GM19328 (cell line): ENCODE data around the gene PPIL1.
"Not testable (repeated sequence)": the region's sequence is repeated elsewhere in the genome, so short reads cannot be mapped to it uniquely, and the experiment has no call there.

Source experiments
- ATAC-seq: cut with Tn5 transposase; IDR thresholded peaks from one replicate; pipeline ENCODE4 v1.9.1; 2021; ENCODE audit warnings: mild to moderate bottlenecking, moderate library complexity; ENCODE audit not compliant: unreplicated experiment

The PPIL1 gene

DNA sequence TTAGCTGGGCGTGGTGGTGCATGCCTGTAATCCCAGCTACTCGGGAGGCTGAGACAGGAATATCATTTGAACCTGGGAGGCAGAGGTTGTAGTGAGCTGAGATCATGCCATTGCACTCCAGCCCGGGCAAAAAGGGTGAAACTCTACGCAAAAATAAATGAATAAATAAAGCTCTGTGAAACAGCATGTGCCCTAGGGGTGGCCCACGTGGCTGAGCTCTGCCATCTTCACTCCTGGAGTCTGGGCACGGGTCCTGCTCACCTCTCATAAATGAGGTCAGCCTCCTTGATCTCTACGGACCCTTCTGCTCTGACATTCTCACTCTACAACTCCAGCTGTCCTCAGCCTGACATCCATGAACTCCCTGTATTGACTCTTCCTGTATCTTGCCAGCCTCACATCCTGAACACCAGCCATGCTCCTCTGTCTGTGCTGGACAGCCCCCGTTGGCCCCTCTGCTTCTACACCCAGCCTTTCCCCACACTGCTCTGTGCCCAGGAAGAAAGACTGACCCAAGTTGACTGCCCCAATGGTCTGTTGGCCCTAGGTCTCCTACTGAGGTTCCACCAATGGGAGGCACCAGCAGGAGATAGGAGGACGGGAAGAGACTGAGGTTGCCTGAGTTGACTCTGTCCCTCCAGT, 57.3 kb downstream of the PPIL1 start:
- ATAC-seq, result no peak

DNA sequence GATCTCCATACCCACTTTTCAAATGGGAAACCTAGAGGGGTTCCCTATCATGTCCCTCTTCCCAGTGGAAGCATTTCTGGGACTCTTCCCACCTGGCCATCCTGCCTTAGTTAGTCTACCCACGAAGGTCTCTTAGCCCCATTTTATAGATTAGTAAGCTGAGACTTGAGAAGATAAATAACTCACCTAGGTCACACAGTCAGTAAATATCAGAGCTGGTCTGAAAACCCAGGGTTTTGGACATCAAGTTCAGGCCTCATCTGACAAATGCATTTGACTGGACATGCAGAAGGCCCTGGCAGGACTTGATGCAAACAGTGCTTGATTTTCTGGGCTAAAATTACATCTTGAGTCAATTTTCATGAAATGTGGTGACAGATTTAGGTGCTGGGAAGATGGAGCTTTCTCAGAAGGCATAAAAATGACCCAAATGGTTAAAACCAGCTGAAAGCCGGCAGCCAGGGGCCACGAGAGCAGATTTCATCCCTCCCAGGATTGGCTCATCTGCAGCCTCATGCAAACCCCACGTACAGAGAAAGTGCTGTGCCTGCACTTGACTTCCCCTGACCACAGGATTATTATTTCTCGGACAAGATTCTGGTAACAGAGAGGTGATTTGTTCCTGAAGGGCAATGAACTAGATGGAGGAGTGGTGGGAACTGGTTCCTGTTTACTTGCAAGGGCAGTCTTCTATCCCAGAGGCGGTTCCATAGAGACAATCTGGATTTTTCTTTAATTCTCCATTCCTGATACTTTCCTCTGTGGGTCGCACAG, 58.5 kb downstream of the PPIL1 start:
- no peak for ATAC-seq

DNA sequence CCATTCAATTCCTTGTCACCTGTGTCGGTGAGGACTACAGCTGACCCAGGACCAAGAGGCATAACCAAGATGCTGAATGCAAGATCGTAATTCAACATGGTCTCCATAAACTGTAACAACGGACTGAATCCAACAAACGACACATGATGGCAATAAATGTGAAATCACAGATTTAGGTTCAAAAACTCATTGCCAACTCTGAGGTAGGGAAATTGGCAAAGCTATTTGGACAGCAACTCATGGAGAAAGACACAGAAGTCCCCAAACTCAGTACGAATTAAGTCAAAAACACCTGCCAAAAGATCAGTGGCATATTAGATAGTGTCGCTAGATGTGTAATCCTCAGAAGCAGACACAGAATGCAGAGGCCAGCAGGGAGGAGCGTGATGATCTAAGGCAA, 60.4 kb downstream of the PPIL1 start:
- ATAC-seq, result no peak

DNA sequence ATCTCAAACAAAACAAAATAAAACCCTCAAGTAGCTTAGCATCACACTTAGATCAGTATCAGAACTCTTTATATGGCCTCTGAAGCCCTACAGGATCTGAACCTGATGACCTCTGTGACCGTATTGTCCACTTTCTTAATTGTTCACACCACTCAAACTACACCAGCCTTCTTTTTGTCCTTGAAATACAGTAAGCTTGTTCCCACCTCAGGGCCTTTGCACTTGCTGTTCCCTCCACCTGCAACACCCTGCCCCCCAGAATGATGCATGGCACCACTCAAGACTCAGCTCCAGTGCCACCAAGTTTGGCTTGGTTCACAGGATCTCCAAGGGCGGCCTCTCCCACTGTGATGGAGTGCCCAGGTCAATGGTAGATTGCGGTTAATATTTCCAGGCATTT, 61.1 kb downstream of the PPIL1 start:
- no peak for ATAC-seq

DNA sequence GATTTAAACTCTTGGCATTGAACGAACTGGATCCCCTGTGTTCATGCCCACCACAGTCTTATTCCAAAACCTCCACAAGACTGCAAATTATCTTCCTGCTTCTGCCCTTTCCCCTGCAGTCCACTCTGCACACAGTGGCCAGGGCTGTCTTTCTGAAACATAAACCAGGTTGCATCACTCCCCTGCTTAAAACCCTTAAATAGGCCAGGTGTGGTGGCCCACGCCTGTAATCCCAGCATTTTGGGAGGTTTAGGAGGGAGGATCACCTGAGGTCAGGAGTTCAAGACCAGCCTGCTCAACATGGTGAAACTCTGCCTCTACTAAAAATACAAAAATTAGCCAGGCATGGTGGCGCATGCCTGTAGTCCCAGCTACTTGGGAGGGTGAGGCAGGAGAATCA, 61.6 kb downstream of the PPIL1 start:
- not testable (repeated sequence) for ATAC-seq

DNA sequence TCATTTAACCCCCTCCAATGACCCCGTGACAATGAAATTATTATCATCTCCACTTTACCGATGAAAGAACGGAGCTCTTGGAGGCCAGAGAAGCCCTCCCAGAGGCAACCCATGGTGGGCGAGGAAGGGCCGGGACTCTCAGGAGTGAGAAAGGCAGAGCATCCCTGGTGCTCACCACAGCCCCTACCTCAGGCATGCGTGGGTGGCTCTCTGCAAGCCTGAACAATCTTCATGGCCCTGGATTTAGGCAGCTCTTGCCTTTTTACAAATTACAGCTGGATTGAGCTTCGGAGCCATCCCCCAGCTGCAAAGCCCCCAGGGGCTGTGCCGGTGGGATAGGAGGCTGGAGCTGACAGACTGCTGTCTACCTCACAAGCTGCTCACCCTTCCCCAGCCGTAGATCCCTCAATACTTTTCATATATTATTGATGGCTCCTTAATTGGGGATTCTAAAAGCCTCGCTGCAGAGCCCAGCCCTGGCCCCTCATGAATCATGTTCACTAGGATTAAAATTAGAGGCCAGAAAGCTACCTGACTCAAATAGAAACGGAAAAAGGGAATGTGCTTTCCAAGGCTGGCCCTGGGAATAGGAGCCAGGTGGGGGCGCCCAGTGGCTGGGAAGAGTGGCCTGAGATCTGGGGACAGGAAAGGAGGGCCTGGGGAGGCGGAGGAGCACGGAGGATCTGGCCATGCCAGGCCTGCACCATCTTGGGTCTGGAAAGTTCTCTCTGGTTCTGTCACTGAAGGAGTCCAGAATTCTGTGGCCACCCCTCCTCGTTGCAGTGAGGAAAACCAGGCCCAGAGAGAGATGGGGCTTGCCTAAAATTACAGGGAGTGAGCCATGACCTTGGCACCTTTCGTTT, 64.4 kb downstream of the PPIL1 start:
- ATAC-seq, result no peak

DNA sequence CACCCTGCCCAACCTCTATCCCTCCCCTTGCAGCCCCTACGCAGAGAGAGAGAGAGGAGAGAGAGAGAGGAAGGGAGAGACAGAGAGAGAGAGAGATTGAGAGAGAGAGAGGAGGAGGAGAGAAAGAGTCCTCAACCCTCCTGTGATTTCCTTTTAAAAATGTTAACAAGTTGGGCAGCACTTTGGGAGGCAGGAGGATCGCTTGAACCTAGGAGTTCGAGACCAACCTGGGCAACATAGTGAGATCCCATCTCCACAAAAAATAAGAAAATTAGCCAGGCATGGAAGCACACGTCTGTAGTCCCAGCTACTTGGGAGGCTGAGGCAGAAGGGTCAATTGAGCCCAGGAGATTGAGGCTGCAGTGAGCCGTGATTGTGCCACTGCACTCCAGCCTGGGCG, 65.4 kb downstream of the PPIL1 start:
- no peak for ATAC-seq

DNA sequence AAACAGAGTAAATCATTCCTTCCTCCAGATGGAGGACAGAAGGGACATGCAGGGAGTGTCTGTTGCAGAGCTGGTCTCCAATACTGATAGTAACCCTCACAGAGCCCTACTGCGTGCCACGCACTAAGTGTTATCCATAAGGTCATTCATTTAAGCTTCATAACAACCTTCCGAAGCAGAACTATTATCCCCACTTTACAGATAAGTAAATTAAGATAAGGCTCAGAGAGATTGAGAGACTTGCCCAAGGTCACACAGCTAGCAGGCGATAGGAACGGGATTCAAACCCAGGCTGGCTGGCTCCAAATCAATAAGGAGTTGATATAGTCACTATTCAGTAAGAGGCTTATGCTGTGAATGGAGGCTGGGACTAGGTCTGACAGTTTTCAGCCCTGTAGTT, 66.0 kb downstream of the PPIL1 start:
- no peak for ATAC-seq

DNA sequence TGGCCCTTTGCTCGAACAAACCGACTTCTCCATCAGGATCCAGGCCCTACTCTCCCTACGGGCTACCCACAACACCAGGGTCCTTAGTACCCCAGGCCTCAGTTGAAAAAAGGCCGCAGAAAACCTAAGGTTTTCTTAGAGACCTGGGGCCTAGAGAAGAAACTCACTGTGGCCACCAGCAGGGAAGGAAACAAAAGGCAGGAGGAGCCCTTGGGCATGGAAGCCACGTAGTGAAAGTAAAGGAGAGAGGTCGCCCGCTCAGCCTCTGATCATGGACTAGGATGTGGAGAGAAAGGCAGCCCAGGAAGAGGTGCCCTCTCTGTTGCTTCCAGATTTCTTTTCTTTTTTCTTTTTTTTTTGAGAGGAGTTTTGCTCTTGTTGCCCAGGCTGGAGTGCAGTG, 66.9 kb downstream of the PPIL1 start:
- ATAC-seq, result no peak

DNA sequence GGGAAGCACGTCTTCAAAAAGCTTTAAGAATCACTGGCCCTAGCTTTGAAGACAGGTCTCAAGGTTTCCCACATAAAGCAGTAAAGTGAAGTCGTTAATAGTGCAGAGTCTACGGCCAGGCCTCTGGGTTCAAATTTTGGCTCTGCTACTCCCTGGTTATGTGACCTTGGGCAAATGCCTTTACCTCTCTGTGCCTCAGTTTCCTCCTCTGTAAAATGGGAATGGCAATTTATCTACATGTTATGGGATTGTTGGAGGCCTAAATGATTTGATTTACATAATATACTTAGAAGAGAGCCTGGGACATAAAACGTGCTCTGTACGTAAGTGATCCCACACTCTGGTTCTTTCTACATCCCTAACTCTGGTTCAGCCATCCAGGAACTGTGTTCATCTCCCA, 67.5 kb downstream of the PPIL1 start:
- ATAC-seq, result no peak

DNA sequence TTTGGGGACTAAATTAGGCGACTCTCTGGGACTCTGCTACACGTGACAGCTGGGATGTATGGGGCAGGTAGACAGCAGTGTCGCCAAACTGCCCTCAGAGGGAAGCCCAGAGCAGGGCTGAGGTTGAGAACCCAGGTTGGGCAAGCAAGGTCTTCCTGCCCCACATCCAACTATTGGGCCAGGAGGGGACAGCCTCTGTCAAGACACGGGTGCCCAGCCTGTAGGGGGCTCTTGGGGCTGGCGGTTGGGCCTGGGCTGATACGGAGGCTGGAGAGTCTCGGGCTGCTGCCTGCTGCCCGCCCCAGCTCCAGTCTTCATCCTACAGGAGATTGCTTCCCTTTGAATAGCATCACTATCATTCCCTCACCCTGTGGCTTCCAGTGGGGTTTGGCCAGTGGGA, 68.7 kb downstream of the PPIL1 start:
- ATAC-seq, result no peak

DNA sequence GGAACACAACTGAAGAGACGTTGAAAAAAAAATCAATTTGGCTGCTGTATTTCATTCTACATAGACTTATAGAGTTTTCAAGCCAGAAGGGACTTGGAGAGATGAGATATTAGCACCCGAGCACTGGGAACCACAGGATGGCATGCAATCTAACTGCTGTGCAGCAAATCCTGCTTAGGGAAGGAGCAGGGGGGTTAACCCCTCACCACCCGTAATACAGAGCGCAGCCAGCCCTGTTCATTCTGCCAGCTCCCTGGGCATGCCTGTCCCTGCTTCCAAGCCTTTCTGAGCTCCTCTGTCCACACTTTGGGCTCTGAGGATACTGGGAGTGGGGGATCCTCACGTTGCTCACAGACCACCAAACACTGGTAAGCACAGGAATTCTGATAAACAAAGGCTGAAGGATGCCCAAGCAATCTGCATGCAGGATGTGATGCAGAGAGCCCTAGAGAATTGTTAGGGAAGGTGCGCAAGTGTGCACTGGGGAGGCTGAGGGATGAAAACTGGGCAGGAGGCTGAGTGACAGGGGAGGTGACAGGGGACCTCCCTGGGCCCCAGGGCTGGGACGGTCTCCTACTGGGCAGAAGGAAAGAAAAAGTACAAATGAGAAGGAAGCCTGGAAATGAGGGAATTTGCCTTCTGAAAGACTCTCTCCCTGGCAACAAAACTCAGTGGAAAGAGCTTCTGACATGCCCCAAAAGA, 69.4 kb downstream of the PPIL1 start:
- no peak for ATAC-seq
